Measurements from ENCODE around the gene OR4K5.

Gene OR4K5

DNA sequence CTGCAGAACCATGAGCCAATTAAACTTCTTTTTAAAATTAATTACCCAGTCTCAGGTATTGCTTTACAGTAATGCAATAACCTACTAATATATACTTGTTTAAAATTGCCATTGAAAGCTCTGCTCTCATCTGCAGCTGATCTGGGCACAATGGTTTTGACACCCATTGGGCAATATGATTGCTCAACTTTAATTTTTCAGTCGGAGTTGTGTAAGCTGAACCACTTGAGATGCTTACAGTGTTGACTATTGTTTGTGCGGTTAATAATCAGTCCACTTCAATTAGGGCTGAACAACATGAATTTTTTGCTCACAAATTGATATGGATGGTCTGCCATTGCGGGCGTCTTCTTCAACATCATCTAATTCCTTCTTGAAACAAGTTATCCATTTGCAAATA lies 18.0 kb upstream of the OR4K5 start:
- TF ChIP-seq, protein P1, sequence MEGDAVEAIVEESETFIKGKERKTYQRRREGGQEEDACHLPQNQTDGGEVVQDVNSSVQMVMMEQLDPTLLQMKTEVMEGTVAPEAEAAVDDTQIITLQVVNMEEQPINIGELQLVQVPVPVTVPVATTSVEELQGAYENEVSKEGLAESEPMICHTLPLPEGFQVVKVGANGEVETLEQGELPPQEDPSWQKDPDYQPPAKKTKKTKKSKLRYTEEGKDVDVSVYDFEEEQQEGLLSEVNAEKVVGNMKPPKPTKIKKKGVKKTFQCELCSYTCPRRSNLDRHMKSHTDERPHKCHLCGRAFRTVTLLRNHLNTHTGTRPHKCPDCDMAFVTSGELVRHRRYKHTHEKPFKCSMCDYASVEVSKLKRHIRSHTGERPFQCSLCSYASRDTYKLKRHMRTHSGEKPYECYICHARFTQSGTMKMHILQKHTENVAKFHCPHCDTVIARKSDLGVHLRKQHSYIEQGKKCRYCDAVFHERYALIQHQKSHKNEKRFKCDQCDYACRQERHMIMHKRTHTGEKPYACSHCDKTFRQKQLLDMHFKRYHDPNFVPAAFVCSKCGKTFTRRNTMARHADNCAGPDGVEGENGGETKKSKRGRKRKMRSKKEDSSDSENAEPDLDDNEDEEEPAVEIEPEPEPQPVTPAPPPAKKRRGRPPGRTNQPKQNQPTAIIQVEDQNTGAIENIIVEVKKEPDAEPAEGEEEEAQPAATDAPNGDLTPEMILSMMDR (IDR thresholded peaks at IDR 0.05; ENCODE audit: control extremely low read depth, extremely low read depth, low read depth, missing control alignments) = no peak
- ChIA-PET POLR2A (no interaction called here), CTCF (no interaction called here)
- DNase-seq (ENCODE audit: extremely low spot score) = no peak

DNA sequence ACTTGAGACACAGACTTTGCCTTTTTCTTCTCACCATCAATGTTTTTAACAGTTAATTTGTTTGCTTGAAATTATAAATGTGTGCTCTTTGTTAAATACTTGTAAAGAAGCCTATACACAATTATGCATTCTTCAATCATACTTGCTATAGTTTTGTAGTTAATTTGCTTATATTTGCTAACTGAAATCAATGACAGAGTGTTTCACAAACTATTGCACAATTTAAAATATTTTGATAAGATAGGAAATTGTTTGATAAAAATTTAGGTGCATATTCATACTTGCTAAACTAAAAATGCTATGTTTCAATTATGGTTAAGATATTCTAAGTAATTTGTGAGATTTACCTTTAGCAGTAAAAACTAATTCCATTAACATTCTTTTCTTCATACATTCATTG lies 13.7 kb upstream of the OR4K5 start:
- POLR2A ChIA-PET = no interaction called here
- CTCF ChIA-PET = interaction anchor here (1.4 kb wide), 1 partner anchor 22 kb away, joined by 3 read pairs; no protein-coding TSS in a partner anchor
- TF ChIP-seq, protein P1 (IDR thresholded peaks at IDR 0.05; ENCODE audit: control extremely low read depth, extremely low read depth, low read depth, missing control alignments) = no peak
- no peak for DNase-seq (ENCODE audit: extremely low spot score)

DNA sequence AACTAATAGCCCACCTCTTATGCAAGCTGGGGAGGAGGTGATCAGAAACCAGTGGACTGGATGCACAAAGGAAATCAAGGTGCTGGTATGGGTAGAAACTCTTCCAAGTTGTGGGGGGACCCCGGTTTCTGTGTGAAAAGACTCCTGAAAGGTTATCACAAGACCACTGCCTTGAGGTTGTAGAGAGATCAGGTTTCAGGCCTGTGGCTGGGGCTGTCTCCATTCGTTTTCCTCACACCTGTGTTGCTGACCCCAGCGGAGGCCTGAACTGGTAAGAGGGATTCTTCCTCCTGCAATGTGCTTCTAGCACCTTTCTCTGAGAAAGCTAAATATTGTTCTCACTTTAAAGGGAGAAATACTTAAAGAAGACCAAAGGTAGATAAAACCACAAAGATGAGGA lies 9.3 kb upstream of the OR4K5 start:
- no peak for DNase-seq (ENCODE audit: extremely low spot score)
- CTCF ChIA-PET = no interaction called here
- POLR2A ChIA-PET = no interaction called here
- TF ChIP-seq, protein P1 (IDR thresholded peaks at IDR 0.05; ENCODE audit: control extremely low read depth, extremely low read depth, low read depth, missing control alignments) = no peak

DNA sequence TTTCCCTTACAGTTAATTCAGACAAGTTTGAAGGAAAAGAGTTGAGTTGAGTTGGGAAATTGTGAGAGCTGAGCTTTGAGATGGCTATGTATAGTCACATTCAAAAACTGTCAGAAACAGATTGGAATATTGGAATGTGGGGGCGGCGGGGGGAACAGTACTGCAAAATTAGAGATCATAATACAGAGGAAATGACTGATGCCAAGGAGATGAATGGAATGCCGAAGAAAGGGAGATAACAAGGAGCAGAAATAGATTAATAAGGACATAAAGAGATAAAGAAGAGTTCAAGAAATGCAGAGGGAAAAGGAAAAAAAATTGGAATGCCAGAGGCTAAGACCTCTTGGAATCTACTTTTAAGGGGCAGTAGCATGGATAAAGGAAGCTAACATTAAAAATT lies 3.2 kb upstream of the OR4K5 start:
- no peak for DNase-seq (ENCODE audit: extremely low spot score)
- POLR2A ChIA-PET = no interaction called here
- TF ChIP-seq, protein P1 (IDR thresholded peaks at IDR 0.05; ENCODE audit: control extremely low read depth, extremely low read depth, low read depth, missing control alignments) = no peak
- CTCF ChIA-PET = no interaction called here

DNA sequence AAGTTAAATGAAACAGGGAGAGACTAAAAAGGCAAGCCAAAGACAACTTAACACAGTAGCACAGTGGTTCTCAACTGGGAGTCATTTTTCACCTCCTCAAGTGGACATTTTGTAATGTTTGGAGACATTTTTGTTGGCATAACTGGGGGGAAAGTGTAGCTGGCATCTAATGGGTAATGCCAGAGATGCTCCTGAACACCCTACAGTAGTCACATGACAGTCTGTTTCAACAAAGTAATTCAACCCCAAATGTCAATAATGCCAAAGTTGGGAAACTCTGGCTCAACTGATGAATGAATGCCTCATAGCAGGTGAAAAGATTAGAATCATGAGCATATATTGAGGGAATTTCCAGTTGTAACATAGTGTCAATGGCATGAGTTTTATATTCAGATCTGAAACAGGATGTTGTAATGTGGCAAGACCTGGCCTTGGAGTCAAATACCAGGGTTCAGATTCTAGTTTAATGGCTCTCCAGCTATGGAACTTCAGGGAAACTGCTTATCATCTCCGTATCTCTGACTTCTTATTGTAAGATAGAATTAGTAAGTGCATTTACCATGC lies 2.4 kb upstream of the OR4K5 start:
- ChIA-PET CTCF (no interaction called here), POLR2A (no interaction called here)
- TF ChIP-seq, protein P1 (IDR thresholded peaks at IDR 0.05; ENCODE audit: control extremely low read depth, extremely low read depth, low read depth, missing control alignments) = no peak
- DNase-seq (ENCODE audit: extremely low spot score) = no peak

DNA sequence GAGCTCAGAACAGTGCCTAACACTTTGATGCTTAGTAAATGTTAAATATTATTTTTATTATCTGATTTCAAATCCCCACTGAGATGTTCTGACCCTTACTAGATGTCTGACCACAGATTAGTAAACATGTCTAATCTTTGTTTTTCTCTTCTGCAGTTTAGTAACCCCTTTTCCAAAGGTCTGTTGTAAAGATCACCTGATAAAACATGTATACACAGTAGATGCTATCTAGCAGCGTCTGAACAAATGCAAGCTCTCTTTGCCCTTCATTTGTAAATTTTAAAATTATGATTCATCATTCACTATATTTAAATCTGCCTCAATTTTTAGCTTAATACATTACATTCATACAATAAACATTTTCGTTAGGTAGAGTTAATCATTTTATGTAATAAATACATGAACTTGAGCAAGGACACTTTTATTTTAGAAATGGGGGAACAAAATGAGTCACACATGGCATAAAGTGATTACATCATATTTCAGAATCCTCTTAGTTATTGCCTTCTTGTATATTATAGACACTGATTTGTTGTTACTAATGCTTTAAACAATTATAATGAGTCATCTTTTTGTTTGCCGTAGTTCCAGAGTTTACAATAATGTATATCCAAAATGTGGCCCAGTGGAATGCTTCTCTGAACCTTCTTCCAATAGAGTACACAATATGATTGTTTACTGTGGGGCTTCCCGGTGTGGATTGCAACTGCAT lies 1.7 kb upstream of the OR4K5 start:
- ChIA-PET POLR2A (no interaction called here), CTCF (no interaction called here)
- no peak for DNase-seq (ENCODE audit: extremely low spot score)
- TF ChIP-seq, protein P1 (IDR thresholded peaks at IDR 0.05; ENCODE audit: control extremely low read depth, extremely low read depth, low read depth, missing control alignments) = no peak
